B cell (primary cell): ENCODE data around the gene DPH3. TPM values are rescaled to one million over a fixed set of nuclear protein-coding genes. Genes with fewer than 3 reads are reported as not detected.

Source experiments
- ATAC-seq: fragments of 200-7000 bp; cut with Tn5 transposase; one replicate; pipeline ENCODE4 v1.10.0; 2021; ENCODE audit warnings: low read depth, mild to moderate bottlenecking, moderate number of reproducible peaks, moderate library complexity
- CTCF ChIA-PET: fragments of 350-600 bp; sonication (Branson Sonifier 250); formaldehyde crosslinking; loops from one replicate; lab custom pipeline; 2021; ENCODE audit warnings: antibody characterized with exemption, inconsistent platforms; lab: Charles Lee
- POLR2A ChIA-PET: fragments of 350-600 bp; sonication (Branson Sonifier 250); formaldehyde crosslinking; loops from one replicate; lab custom pipeline; 2021; ENCODE audit warnings: antibody characterized with exemption; lab: Charles Lee
- DNase-seq: peaks from one replicate; pipeline ENCODE4 v3.0.0; 2013
- H2AFZ ChIP-seq: 2 replicates; pipeline ENCODE4 v1.6.1; 2012; ENCODE audit warnings: mild to moderate bottlenecking, low read depth, low read length; ENCODE audit not compliant: insufficient read depth, poor library complexity, severe bottlenecking
- H3K27ac ChIP-seq, 2 donors: 1 replicate in 1 of 2; 2 replicates in 1 of 2; pipeline ENCODE4 v1.5.1; 2012 to 2013; ENCODE audit warnings: low read length in 2 of 2, mild to moderate bottlenecking in 2 of 2, moderate library complexity in 1 of 2
- H3K27me3 ChIP-seq, 4 experiments: fragments of 200-600 bp in 1 of 4; sonication (generic) in 1 of 4; replicated peaks in 1 of 4; 1 replicate in 2 of 4; 2 replicates in 2 of 4; pipeline versions ENCODE4 v1.6.1 to v1.7.0; 2013 to 2016; ENCODE audit warnings: low read length in 3 of 4, mild to moderate bottlenecking in 2 of 4, mixed read lengths in 1 of 4, moderate library complexity in 1 of 4; ENCODE audit not compliant: insufficient read depth in 4 of 4, control insufficient read depth in 3 of 4; ENCODE audit errors: control extremely low read depth in 1 of 4
- H3K36me3 ChIP-seq, 2 experiments: replicated peaks in 1 of 2; 1 replicate in 1 of 2; 2 replicates in 1 of 2; pipeline versions ENCODE4 v1.6.1 to v1.7.1; 2013; ENCODE audit warnings: low read length in 1 of 2; ENCODE audit not compliant: insufficient read depth in 2 of 2, control insufficient read depth in 1 of 2; ENCODE audit errors: control extremely low read depth in 1 of 2, extremely low read depth in 1 of 2
- H3K4me1 ChIP-seq, 2 donors: fragments of 200-600 bp in 1 of 2; sonication (generic) in 1 of 2; 1 replicate in 1 of 2; 2 replicates in 1 of 2; pipeline versions ENCODE4 v1.5.1 to v1.6.1; 2013 to 2017; ENCODE audit warnings: low read length in 2 of 2; ENCODE audit not compliant: control insufficient read depth in 2 of 2, insufficient read depth in 2 of 2
- H3K4me2 ChIP-seq: replicated peaks from 2 replicates; pipeline ENCODE3; 2012; ENCODE audit warnings: mild to moderate bottlenecking, low read depth, low read length; ENCODE audit not compliant: poor library complexity, severe bottlenecking
- H3K4me3 ChIP-seq, 5 experiments: fragments of 200-600 bp in 1 of 5; sonication (generic) in 1 of 5; 1 replicate in 3 of 5; 2 replicates in 2 of 5; pipeline versions ENCODE4 v1.5.1 to v1.7.0; 2011 to 2016; ENCODE audit warnings: low read length in 4 of 5, mild to moderate bottlenecking in 4 of 5, low read depth in 2 of 5, control low read depth in 1 of 5, moderate library complexity in 1 of 5; ENCODE audit not compliant: insufficient read depth in 1 of 5; ENCODE audit errors: control extremely low read depth in 1 of 5, extremely low read depth in 1 of 5
- H3K79me2 ChIP-seq: fragments of 200-600 bp; sonication (generic); one replicate; pipeline ENCODE4 v1.6.0; 2016; ENCODE audit warnings: low read length; ENCODE audit not compliant: control insufficient read depth, insufficient read depth
- H3K9ac ChIP-seq: fragments of 200-600 bp; sonication (generic); 2 replicates; pipeline ENCODE4 v1.6.1; 2017; ENCODE audit warnings: mild to moderate bottlenecking, low read length, moderate library complexity
- H3K9me3 ChIP-seq, 3 donors: one replicate each; pipeline versions ENCODE4 v1.6.1 to v1.7.1; 2013; ENCODE audit warnings: low read length in 2 of 3; ENCODE audit not compliant: control insufficient read depth in 2 of 3, insufficient read depth in 1 of 3; ENCODE audit errors: control extremely low read depth in 1 of 3
- H4K20me1 ChIP-seq: 2 replicates; pipeline ENCODE4 v1.6.0; 2012; ENCODE audit warnings: mild to moderate bottlenecking, low read length; ENCODE audit not compliant: insufficient read depth, control insufficient read depth, poor library complexity, severe bottlenecking
- H3K27ac Mint-ChIP-seq: one replicate; pipeline ENCODE4 v1.8.0; 2021; ENCODE audit warnings: mixed read lengths
- H3K27me3 Mint-ChIP-seq: one replicate; pipeline ENCODE4 v1.8.0; 2021; ENCODE audit warnings: mixed read lengths
- H3K4me1 Mint-ChIP-seq: one replicate; pipeline ENCODE4 v1.8.0; 2021; ENCODE audit warnings: mixed read lengths
- H3K4me3 Mint-ChIP-seq: one replicate; pipeline ENCODE4 v1.8.0; 2021; ENCODE audit warnings: mixed read lengths
- H3K9me3 Mint-ChIP-seq: one replicate; pipeline ENCODE4 v1.8.0; 2022; ENCODE audit warnings: mixed read lengths; ENCODE audit not compliant: insufficient read depth
- CTCF ChIP-seq: fragments of 200-600 bp; IDR thresholded peaks from one replicate; pipeline ENCODE4 v1.8.0; 2022; ENCODE audit warnings: antibody characterized with exemption, mild to moderate bottlenecking
- EZH2 ChIP-seq: IDR thresholded peaks from 2 replicates; pipeline ENCODE4 v1.6.1; 2012; ENCODE audit warnings: borderline replicate concordance, low read depth, mild to moderate bottlenecking, moderate library complexity, low read length; ENCODE audit not compliant: insufficient read depth, poor library complexity, severe bottlenecking
- WGBS: methylation state at CpG from one replicate; pipeline ENCODE4 v1.1.5; 2013; ENCODE audit warnings: missing lambda C conversion rate; ENCODE audit not compliant: insufficient coverage; 5-methylcytosine and 5-hydroxymethylcytosine counted together
- intact Hi-C: fragments of 100-400 bp; cut with micrococcal nuclease; formaldehyde crosslinking; loops from one replicate; pipeline ENCODE4 v1.10.0; 2022
- polyA plus RNA-seq: library from polyadenylated mRNA; depleted of rRNA; stranded (reverse); fragments of >200 nt; gene quantifications from 2 replicates; pipeline ENCODE4 v1.2.3, GENCODE V29; 2012
- total RNA-seq, 2 donors: library from RNA; stranded (reverse); fragments of 120-200 nt in 1 of 2; gene quantifications; 1 replicate in 1 of 2; 2 replicates in 1 of 2; pipeline versions ENCODE4 v1.2.3 to v1.2.4, GENCODE V29; 2013 to 2022

Gene DPH3
- total and polyA plus RNA-seq, 2 donors (not counting 1 experiment from before 2014, with no cell fraction given): 7.4 to 12.9 TPM

GRCh38 chr3:16214366-16214765 is 50.4 kb downstream of the DPH3 start:
- no peak overlapping the region for H3K4me2 ChIP-seq
- Mint-ChIP-seq H3K4me1 (no peaks in the 10 kb centered on the region), H3K27me3 (peaks cover 10% of the 10 kb centered on the region), H3K4me3 (no peak overlapping the region), H3K9me3 (no peaks in the 10 kb centered on the region), H3K27ac (no peak overlapping the region)
- H3K9ac ChIP-seq: no peak overlapping the region
- no peaks in the 10 kb centered on the region for H4K20me1 ChIP-seq
- no peaks in the 10 kb centered on the region for H3K36me3 ChIP-seq
- H3K9me3 ChIP-seq: no peaks in the 10 kb centered on the region
- intact Hi-C loops: no loop called here
- TF ChIP-seq EZH2 (no peak), CTCF (no peak)
- no peaks in the 10 kb centered on the region for H3K79me2 ChIP-seq
- no peak for DNase-seq
- no peaks in the 10 kb centered on the region for H3K4me1 ChIP-seq
- H3K27me3 ChIP-seq: peaks cover 0 to 4% (median 0%) of the 10 kb centered on the region in 4 experiments
- ATAC-seq: no peak
- H3K4me3 ChIP-seq: no peak overlapping the region
- ChIA-PET POLR2A (no interaction called here), CTCF (no interaction called here)
- no peak overlapping the region for H3K27ac ChIP-seq
- WGBS: 93% methylated on average over 2 of the region's 4 CpGs
- no peak overlapping the region for H2AFZ ChIP-seq

GRCh38 chr3:16211176-16211904 is 53.4 kb downstream of the DPH3 start:
- Histone ChIP-seq H2AFZ (no peak overlapping the region), H3K4me3 (no peak overlapping the region), H3K79me2 (no peaks in the 10 kb centered on the region), H3K4me1 (no peaks in the 10 kb centered on the region), H3K4me2 (no peak overlapping the region), H3K9me3 (no peaks in the 10 kb centered on the region), H3K27me3 (no peaks in the 10 kb centered on the region), H4K20me1 (no peaks in the 10 kb centered on the region), H3K27ac (no peak overlapping the region), H3K9ac (no peak overlapping the region), H3K36me3 (no peaks in the 10 kb centered on the region)
- POLR2A ChIA-PET: no interaction called here
- 85% methylated on average over 5 of the region's 9 CpGs for WGBS
- Mint-ChIP-seq H3K9me3 (no peaks in the 10 kb centered on the region), H3K27me3 (peaks cover 7% of the 10 kb centered on the region), H3K4me3 (no peak overlapping the region), H3K4me1 (no peaks in the 10 kb centered on the region), H3K27ac (no peak overlapping the region)
- ATAC-seq (no peak), DNase-seq (no peak)
- CTCF ChIA-PET: no interaction called here
- TF ChIP-seq EZH2 (no peak), CTCF (no peak)
- intact Hi-C loops: no loop called here
